IPS DF 6.9 (cell line): ENCODE measurements around the gene RSPRY1.

ENCODE experiments used
- DNase-seq: peaks from one replicate; pipeline ENCODE4 v3.0.0-alpha.2; 2013; ENCODE audit warnings: low read depth, low spot score
- H3K27ac ChIP-seq: one replicate; pipeline ENCODE4 v1.5.1; 2013; ENCODE audit warnings: low read length, control low read depth
- H3K27me3 ChIP-seq: 2 replicates; pipeline ENCODE4 v1.6.1; 2013; ENCODE audit warnings: mild to moderate bottlenecking, low read length; ENCODE audit not compliant: control insufficient read depth, insufficient read depth
- H3K36me3 ChIP-seq: 2 replicates; pipeline ENCODE4 v1.6.1; 2013; ENCODE audit warnings: low read length; ENCODE audit not compliant: control insufficient read depth, insufficient read depth
- H3K4me1 ChIP-seq: 2 replicates; pipeline ENCODE4 v1.6.1; 2013; ENCODE audit warnings: low read length; ENCODE audit not compliant: control insufficient read depth, insufficient read depth
- H3K4me3 ChIP-seq: 2 replicates; pipeline ENCODE4 v1.5.1; 2013; ENCODE audit warnings: mild to moderate bottlenecking, low read length
- H3K9me3 ChIP-seq: 2 replicates; pipeline ENCODE4 v1.6.1; 2013; ENCODE audit warnings: low read length, inconsistent platforms; ENCODE audit not compliant: control insufficient read depth, insufficient read depth
- WGBS: extraction: QIAGEN DNeasy Blood & Tissue Kit; methylation state at CpG from one replicate; pipeline ENCODE4 v1.1.7; 2013; ENCODE audit warnings: mixed read lengths, missing lambda C conversion rate; ENCODE audit not compliant: insufficient read length, insufficient coverage; 5-methylcytosine and 5-hydroxymethylcytosine counted together

The RSPRY1 gene

DNA sequence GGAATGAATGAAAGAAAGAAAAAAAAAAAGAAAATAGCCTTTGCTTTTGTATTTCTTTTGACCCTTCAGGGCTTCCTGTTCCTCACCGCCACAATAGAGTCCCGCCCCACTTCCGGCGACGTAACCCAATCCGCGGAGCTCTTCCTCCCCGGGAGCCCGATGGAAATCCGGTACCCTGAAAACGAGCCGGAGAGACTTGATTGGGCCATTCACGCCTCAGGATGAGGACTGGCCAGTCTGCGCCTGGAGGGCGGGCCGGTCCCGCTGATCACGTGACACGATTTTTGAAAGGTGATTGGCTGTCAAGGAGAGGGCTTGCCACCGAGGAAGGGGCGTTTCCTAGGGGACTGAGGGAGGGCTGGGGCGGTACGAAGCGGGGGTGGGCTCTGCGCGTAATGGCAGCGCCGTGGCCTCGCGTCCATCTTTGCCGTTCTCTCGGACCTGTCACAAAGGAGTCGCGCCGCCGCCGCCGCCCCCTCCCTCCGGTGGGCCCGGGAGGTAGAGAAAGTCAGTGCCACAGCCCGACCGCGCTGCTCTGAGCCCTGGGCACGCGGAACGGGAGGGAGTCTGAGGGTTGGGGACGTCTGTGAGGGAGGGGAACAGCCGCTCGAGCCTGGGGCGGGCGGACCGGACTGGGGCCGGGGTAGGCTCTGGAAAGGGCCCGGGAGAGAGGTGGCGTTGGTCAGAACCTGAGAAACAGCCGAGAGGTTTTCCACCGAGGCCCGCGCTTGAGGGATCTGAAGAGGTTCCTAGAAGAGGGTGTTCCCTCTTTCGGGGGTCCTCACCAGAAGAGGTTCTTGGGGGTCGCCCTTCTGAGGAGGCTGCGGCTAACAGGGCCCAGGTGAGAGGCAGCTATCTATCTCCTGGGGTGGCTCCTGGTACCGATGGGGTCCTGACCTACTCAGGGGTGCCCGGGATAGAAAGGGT lies at the start of gene RSPRY1, which contains the start of gene PSME3IP1:
Gene RSPRY1, plus strand, starts transcription at position 385 of the 927 bp plus-strand sequence. CDS start 18,330 bp downstream, outside the sequence.
Gene PSME3IP1, minus strand, starts transcription at position 95 of the 927 bp plus-strand sequence. CDS start 12,185 bp downstream, outside the sequence.
- WGBS, result no CpG with 5 or more reads among the region's 64 CpGs
- Histone ChIP-seq H3K9me3 (no peaks in the 10 kb centered on the region), H3K4me1 (peaks cover 2% of the 10 kb centered on the region; the same call in 1 of the 2 replicates), H3K36me3 (no peaks in the 10 kb centered on the region), H3K27me3 (no peaks in the 10 kb centered on the region), H3K4me3 (peak within 1 kb of the TSS; percentile 99), H3K27ac (no peak within 1 kb of the TSS)
- DNase-seq, result peak; percentile 99

DNA sequence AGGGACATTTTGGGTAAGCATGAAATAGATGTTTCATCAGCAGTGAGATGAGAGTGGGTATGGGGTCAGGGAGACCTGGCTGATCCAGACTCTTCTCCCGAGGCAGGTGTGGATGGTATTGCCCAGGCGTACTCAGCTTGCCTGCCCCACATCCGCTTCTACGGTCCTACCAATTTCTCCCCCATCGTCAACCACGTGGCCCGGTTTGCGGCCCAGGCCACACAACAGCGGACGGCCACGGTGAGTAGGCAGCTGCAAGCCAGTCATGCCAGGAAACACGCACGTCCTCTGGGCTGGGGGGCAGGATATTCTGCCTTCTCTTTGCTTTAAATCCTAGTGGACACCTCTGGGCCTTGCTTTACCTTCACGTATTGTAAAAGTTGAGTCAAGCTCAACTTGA lies 49.1 kb upstream of the RSPRY1 start:
- Histone ChIP-seq H3K27me3 (no peaks in the 10 kb centered on the region), H3K9me3 (no peaks in the 10 kb centered on the region), H3K4me3 (no peak overlapping the region), H3K27ac (no peak overlapping the region), H3K36me3 (no peaks in the 10 kb centered on the region), H3K4me1 (no peaks in the 10 kb centered on the region)
- WGBS, result no CpG with 5 or more reads among the region's 14 CpGs
- DNase-seq, result no peak

DNA sequence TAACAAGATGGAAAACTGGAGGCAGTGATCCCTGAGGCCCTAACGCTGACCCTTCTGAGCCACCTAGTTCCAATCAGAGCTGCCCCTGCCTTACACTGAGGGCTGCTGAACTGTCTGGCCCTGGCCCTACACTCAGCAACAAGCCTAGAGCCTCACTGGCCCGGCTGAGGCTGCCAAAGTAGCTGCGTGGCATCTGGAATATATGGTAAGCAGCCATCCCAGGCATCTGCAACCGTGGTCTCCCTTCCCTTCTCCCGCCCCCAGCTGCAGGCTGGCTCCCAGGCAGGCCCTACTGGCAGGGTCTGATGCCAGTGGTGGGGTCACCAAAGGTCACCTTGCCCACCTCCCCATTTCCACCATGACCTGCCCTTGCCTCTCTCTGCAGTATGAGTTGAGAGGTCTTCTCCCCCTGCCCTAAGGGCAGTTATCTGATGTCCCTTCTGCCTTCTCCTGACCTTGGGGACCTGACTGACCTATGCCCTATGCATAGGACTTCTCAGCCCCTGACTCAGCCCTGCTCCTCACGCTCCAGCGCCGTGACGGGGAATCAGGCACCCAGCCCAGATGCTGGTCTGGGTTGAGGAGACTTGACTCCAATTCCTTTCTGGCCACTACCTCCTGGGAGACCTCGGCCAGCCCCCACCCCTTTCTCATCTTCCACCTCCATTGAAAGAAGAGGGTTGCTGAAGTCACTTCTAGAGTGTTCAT lies 48.4 kb upstream of the RSPRY1 start:
- no peak for DNase-seq
- no peaks in the 10 kb centered on the region for H3K36me3 ChIP-seq
- no peak overlapping the region for H3K4me3 ChIP-seq
- no peaks in the 10 kb centered on the region for H3K27me3 ChIP-seq
- no peaks in the 10 kb centered on the region for H3K4me1 ChIP-seq
- no peaks in the 10 kb centered on the region for H3K9me3 ChIP-seq
- no peak overlapping the region for H3K27ac ChIP-seq
- no CpG with 5 or more reads among the region's 10 CpGs for WGBS

DNA sequence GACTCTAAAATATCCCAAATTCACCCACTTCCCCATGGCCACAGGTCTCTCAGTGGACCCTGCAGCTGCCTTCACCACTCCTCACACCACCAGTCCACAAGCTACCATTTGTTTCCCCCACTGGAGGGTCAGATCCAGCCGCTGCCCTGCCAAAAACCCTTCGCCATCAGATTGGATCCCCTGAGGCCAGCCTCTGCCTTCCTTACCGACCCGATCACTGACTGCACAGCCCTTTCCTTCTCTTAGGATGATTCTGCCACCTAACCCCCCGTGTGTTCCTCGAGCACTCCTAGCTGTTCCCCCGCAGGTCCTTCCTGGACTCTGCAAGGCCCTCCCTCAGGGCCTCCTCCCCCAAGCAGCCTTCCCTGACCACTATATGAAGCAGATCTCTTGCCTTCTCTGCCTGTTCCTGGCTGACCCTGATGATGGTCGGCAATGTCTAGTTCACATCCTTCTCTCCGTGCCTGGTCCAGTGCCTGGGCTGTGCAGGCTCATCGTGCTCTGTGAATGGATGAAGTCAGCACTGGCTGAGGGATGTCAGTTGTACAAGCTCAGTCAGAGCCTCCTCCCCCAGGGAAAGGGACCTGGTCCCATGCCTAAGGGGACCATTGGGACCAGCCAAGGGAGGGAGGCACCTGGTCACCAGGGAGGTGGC lies 47.7 kb upstream of the RSPRY1 start:
- no peaks in the 10 kb centered on the region for H3K27me3 ChIP-seq
- H3K4me1 ChIP-seq, result no peaks in the 10 kb centered on the region
- no peak for DNase-seq
- no peak overlapping the region for H3K4me3 ChIP-seq
- H3K27ac ChIP-seq, result no peak overlapping the region
- WGBS, result no CpG with 5 or more reads among the region's 10 CpGs
- no peaks in the 10 kb centered on the region for H3K9me3 ChIP-seq
- H3K36me3 ChIP-seq, result no peaks in the 10 kb centered on the region

DNA sequence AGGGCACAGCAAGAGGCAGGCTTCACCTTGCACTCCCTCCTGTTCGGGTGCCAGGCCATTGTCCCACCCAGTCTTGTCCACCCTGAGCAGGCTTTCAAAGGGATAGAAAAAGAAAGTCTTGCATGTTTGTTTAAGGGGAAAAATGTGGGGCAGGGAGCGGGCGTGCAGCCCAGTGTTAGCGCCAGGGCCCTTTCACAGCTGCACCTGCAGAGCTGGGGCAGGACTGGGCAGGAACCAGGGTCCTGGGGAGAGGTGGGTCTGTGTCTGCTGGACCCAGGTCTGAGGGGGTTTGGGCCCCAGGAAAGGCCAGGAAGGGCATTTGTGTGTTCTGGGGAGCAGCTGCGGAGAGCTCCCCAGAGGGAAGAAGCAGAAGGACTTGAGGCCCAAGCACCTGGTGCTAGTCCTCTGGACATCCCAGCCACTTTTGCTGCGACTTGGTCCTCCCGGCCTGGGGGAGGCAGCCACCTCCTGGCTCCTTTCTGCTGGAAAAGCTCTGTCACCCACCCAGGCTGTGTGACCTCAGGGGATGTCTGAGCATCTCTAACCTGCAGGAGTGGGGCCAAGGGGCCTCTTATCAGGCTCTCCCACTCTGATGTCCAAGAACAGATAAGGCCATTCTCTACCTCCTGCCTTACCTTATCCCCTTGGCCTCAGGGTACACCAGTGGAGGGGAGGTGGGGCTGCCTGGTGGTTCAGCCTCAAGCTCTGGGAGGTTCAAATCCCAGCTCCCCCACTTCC lies 45.0 kb upstream of the RSPRY1 start:
- WGBS, result no CpG with 5 or more reads among the region's 7 CpGs
- Histone ChIP-seq H3K4me3 (no peak overlapping the region), H3K27ac (no peak overlapping the region), H3K27me3 (no peaks in the 10 kb centered on the region), H3K4me1 (peaks cover 2% of the 10 kb centered on the region; the same call in 1 of the 2 replicates), H3K9me3 (no peaks in the 10 kb centered on the region), H3K36me3 (no peaks in the 10 kb centered on the region)
- DNase-seq, result no peak

DNA sequence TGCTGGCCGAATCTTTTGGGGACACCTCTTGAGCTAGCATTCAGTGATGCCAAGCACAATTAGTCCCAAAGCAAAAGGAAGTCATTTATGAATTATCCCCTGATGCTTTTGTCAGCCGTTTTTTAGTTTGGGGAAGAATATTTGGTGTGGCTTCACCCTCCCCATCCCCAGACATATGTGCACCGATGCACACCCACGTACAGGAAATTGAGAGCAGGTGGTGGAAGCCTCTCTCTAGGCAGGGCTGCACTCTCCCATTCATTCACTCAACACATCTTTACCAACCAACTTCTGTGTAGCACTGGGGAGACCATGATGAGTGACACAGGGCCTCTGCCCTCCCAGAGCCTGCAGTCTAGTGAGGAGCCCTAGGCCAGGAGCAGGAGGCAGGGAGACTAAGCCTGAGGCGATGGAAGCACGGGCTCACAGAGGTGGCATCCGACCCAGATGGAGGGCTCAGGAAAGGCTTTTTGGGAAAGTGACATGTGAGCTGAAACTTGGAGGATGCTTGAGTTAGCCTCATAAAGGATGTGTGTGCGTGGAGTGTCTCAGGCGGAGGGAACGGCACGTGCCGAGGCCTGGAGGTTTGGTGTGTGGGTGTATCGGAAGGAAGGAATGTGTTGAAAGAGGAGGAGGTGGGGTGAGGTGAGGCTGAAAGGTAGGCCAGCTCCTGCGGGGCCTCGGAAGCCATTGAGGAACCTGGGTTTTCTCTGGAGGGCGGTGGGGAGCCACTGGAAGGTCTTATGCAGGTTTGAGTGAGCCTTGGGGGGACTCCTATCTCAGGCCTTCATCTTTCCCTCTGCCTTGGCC lies 44.1 kb upstream of the RSPRY1 start:
- Histone ChIP-seq H3K27ac (no peak overlapping the region), H3K4me3 (no peak overlapping the region), H3K9me3 (no peaks in the 10 kb centered on the region), H3K36me3 (no peaks in the 10 kb centered on the region), H3K4me1 (peaks cover 5% of the 10 kb centered on the region), H3K27me3 (no peaks in the 10 kb centered on the region)
- DNase-seq, result no peak
- 100% methylated on average over 1 of the region's 16 CpGs for WGBS

DNA sequence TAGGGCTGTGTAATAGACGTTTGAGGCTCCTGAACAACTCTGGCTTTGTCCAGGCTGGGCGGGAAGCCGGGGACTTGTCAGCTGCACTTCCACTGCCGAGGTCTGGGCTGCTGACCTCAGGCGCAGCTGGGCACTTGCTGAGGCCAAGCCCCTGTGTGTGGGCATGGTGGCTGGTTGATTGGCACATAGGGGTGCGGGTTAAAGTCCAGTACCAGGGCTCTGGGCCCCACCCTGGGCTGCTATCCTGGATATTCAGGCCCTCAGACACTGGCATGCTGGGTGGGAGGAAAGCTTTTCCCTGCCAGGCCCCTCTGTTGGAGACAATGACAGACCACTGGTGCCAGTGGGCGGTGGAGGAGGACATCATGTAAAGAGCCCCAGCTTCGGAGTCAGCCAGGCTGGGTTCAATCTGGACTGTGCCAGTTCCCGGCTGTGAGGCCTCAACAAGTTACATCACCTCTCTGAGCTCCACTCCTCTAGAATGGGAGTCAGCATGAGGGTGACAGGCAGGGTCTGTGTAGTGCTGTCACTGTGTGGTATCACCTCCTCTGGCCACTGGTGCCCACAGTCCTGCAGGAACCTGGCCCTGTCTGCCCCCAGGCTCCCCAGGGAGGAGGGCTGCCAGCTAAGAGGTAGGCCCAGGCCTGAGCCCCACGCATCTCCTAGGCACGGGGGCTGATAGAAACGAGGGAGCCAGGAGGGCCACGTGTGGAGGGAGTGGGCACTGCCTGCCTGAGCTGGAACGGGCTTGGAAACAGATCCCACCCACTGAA lies 42.8 kb upstream of the RSPRY1 start:
- no peak overlapping the region for H3K4me3 ChIP-seq
- peaks cover 5% of the 10 kb centered on the region for H3K4me1 ChIP-seq
- no peaks in the 10 kb centered on the region for H3K27me3 ChIP-seq
- no peak overlapping the region for H3K27ac ChIP-seq
- no peaks in the 10 kb centered on the region for H3K36me3 ChIP-seq
- DNase-seq, result no peak
- H3K9me3 ChIP-seq, result no peaks in the 10 kb centered on the region
- no CpG with 5 or more reads among the region's 14 CpGs for WGBS

DNA sequence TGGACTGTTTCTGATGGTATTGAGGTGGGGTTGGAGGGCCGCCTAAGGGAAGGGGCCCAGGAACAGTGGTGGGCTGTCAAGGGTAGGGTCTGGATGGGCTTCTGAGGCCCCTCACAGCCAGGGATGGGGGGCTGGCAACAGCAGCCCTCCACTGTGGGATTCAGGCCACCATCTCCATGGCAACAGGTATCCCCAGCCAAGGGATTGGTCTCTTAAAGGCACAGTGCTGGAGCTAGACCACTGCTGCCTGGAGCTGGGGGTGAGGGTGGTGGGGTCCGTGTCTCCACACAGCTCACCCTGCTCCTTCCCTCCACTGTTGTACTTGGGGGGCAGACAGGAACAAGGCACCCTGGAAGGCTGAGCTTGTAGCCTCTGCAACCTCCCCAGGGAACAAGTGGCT lies 42.1 kb upstream of the RSPRY1 start:
- H3K27ac ChIP-seq, result no peak overlapping the region

More for the DNA sequence above, 42.1 kb upstream of the RSPRY1 start:
- Histone ChIP-seq H3K36me3 (no peaks in the 10 kb centered on the region), H3K4me1 (peaks cover 5% of the 10 kb centered on the region), H3K9me3 (no peaks in the 10 kb centered on the region), H3K27me3 (no peaks in the 10 kb centered on the region), H3K4me3 (no peak overlapping the region)
- no peak for DNase-seq
- no CpG with 5 or more reads among the region's 2 CpGs for WGBS
